Measurements from ENCODE around the gene NANS.
A peak's percentile ranks its signal among the peaks of the same experiment; 100 is the strongest.
"Not testable (repeated sequence)": the region's sequence is repeated elsewhere in the genome, so short reads cannot be mapped to it uniquely, and the experiment has no call there.

The NANS gene

DNA sequence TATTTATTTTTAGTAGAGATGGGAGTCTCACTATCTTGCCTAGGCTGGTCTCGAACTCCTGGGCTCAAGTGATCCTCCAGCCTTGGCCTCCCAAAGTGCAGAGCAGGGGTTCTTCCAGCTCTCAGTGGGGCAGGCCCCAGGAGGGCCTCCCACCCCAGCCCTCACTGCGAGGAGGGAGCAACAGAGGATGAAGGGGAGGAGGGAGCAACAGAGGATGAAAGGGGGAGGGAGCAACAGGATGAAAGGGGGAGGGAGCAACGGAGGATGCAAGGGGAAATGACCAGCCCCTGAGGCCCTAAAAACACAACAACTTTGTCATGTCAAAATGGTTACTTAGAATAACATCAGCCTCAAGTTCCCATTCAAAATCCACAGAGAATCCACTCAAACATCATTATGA lies 52.5 kb downstream of the NANS start:
- TF ChIP-seq ZFX (IDR thresholded peaks at IDR 0.05; ENCODE audit: borderline replicate concordance): no peak
- TF ChIP-seq, protein P1, sequence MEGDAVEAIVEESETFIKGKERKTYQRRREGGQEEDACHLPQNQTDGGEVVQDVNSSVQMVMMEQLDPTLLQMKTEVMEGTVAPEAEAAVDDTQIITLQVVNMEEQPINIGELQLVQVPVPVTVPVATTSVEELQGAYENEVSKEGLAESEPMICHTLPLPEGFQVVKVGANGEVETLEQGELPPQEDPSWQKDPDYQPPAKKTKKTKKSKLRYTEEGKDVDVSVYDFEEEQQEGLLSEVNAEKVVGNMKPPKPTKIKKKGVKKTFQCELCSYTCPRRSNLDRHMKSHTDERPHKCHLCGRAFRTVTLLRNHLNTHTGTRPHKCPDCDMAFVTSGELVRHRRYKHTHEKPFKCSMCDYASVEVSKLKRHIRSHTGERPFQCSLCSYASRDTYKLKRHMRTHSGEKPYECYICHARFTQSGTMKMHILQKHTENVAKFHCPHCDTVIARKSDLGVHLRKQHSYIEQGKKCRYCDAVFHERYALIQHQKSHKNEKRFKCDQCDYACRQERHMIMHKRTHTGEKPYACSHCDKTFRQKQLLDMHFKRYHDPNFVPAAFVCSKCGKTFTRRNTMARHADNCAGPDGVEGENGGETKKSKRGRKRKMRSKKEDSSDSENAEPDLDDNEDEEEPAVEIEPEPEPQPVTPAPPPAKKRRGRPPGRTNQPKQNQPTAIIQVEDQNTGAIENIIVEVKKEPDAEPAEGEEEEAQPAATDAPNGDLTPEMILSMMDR (IDR thresholded peaks at IDR 0.05): no peak
- H3K27ac ChIP-seq: no peak overlapping the region

DNA sequence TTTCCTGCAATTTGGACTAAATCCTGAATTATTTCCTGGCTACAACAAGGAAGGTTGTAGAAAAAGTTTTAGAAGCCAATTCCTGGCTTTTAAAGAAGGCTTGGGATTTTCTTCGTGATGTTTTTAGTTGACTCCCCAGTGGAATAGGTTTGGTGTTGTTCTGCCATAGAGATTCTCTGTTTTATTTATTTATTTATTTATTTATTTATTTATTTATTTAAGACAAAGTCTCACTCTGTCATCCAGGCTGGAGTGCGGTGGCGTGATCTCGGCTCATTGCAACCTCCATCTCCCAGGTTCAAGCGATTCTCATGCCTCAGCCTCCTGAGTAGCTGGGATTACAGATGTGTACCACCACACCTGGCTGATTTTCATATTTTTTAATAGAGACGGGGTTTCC lies 60.6 kb downstream of the NANS start:
- not testable (repeated sequence) for H3K27ac ChIP-seq

DNA sequence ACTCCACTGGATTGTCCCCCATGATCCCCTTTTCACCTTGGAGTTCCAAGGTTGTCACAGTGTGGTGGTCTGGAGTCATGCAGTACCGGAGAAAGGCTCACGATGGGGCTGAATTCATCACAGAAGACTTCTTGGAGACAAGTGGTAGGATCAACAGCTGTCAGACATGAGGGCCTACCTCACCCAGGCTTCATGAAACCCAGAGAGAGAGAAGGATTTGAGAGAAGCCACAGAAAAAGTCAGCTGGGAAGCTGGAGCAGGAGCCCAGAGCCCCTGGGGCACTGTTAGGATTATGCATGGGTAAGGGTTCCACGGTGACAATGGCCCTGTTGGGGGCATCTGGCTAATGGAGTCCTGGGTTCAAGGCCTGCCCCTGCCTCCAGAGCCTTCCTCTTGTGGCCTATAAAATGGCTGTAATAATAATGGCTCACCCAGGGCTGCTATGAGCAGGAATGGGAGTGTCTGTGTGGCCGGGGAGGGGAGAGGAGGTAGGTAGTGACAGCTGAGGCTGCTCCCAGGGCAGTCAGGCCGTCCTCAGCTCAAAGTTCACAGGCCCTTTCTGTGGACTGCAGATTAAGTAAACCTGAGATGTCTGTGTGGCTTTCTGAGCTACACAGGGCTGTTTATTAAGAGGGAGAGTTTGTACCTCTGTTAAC lies 61.6 kb downstream of the NANS start:
- TF ChIP-seq, protein P1 (IDR thresholded peaks at IDR 0.05): no peak
- TF ChIP-seq ZFX (IDR thresholded peaks at IDR 0.05; ENCODE audit: borderline replicate concordance): no peak
- H3K27ac ChIP-seq: peak overlapping the region; percentile 90

DNA sequence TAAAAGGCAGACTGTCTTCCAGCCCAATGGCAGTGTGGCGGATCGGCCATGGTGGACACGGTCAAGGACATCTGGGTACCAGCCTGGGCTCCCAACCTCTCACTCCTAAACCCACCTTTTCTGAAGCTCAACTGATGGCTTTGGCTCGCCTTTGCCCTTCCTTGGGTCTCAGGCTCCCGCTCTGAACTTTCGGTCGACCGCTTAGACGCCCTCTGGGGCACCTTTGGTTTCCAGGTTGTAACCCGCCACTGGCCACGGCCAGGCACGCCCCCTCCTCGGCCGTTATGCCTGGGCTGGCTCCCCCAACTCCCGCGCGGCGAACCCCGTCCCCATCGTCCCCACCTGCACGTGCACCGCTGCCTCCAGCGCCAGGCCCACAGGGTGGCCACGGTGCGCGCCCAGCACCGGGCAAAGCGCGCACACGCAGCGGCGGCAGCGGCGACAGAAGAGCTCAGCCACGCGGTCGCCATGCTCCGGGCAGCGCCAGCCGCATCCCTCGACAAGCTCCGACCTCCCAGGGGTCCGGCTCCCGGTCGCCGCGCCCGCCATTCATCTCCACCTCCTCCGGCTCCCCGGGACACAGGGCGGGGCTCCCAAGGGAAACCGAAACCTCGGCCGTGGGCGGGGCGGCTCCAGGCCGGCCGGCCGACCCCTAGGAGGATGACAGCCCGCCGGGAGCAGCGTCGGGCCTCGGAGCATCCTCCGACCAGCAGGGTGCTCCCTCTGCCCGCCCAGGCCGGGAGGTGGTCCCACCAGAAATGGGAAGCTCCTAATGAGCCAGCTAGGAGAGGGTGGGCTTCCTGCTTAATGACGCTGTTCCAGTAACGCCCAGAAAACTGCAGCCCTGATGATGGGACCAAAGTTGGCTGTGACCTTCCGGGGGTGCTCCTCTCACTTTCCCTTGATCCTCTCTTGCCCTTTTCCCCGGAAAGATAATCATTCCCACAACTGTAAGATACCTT lies 62.4 kb downstream of the NANS start, which contains the start of gene TRIM14:
TRIM14 (minus strand) TSS at position 583 of the 962 bp plus-strand sequence; CDS start at position 549, 34 bp downstream.
- peak within 1 kb of the TSS; percentile 90 for H3K27ac ChIP-seq
- no peak for TF ChIP-seq ZFX (IDR thresholded peaks at IDR 0.05; ENCODE audit: borderline replicate concordance)
- TF ChIP-seq, protein P1 (IDR thresholded peaks at IDR 0.05): peak; percentile 58

DNA sequence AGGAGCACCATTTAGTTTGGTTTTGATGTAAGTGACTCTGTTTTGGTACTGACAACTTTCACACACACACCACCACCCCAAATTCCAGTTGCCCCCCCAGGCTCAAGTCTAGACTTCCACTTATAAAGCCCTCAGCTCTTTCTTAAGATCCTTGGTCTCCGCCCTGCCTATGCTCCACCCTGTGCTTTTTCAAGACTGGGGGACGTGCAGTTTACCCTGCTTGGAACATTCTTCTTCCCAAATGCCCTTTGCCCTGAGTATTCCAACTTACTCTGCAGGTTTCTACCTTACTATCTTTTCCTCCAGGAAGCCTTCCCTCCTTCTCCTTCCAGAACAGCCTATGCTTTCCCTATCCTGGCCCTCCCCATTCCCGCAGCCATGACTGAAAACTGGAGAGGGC lies 63.9 kb downstream of the NANS start:
- peak overlapping the region; percentile 90 for H3K27ac ChIP-seq
- no peak for TF ChIP-seq ZFX (IDR thresholded peaks at IDR 0.05; ENCODE audit: borderline replicate concordance)
- TF ChIP-seq, protein P1 (IDR thresholded peaks at IDR 0.05): no peak

DNA sequence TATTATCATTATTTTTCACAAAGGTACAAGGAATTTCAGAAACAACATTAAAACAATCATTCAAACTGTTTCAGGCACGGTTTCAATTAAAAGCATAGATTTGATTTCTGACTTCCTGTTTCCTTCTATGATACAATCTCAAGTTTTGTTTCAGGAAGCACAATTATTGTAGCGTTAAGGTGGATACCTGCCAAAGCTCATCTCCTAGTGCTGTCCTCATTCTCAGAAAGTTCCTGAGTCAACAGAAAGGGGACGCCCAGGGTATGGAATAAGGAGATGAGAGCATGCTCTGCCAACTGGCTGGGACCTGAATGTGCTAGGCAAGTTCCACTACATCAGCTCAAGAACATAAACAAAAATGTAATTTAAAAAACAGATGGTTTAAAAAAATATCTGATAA lies 64.5 kb downstream of the NANS start:
- H3K27ac ChIP-seq: peak overlapping the region; percentile 90
- TF ChIP-seq ZFX (IDR thresholded peaks at IDR 0.05; ENCODE audit: borderline replicate concordance): no peak
- TF ChIP-seq, protein P1 (IDR thresholded peaks at IDR 0.05): peak; percentile 64

DNA sequence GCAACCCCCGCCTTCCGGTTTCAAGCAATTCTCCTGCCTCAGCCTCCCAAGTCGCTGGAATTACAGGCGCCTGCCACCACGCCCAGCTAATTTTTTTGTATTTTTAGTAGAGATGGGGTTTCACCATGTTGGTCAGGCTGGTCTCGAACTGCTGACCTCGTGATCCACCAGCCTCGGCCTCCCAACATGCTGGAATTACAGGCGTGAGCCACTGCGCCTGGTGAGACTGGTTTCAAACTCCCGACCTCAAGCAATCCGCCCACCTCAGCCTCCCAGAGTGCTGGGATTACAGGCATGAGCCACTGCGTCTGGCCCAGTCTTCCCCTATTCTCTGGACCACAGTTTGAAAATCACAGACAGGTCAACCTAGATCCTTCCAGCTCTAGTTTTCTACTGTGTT lies 67.6 kb downstream of the NANS start:
- H3K27ac ChIP-seq: not testable (repeated sequence)
